Upper lobe of left lung (tissue), 4 donors: Measurements from ENCODE around the gene GALK2.
"Not testable (repeated sequence)": the region's sequence is repeated elsewhere in the genome, so short reads cannot be mapped to it uniquely, and the experiment has no call there.

Source experiments
- CTCF ChIP-seq, 6 experiments: fragments of 450-650 bp in 4 of 6; fragments of 200-600 bp in 2 of 6; sonication (generic) in 2 of 6; IDR thresholded peaks; one replicate each; pipeline ENCODE4 v1.5.1; 2016 to 2019; ENCODE audit warnings: antibody characterized with exemption in 6 of 6
- POLR2A ChIP-seq, 4 donors: fragments of 450-650 bp; IDR thresholded peaks; one replicate each; pipeline ENCODE4 v1.5.1; 2016 to 2017; ENCODE audit warnings: antibody characterized with exemption in 4 of 4, mild to moderate bottlenecking in 2 of 4
- POLR2AphosphoS5 ChIP-seq, 2 donors: sonication (generic); formaldehyde crosslinking; IDR thresholded peaks; one replicate each; pipeline ENCODE4 v1.5.1; 2017; ENCODE audit warnings: antibody characterized with exemption in 2 of 2

- not testable (repeated sequence) for TF ChIP-seq POLR2AphosphoS5, CTCF, POLR2A (IDR thresholded peaks at IDR 0.05)
Observed at GRCh38 chr15:49183741-49184140, 13.7 kb downstream of the GALK2 start.
